HG03060 (cell line): ENCODE measurements around the gene TNFSF8.

Experiments used
- ATAC-seq: cut with Tn5 transposase; IDR thresholded peaks from one replicate; pipeline ENCODE4 v1.9.1; 2021; ENCODE audit warnings: low read depth, moderate number of reproducible peaks; ENCODE audit not compliant: unreplicated experiment

Gene TNFSF8, protein sequence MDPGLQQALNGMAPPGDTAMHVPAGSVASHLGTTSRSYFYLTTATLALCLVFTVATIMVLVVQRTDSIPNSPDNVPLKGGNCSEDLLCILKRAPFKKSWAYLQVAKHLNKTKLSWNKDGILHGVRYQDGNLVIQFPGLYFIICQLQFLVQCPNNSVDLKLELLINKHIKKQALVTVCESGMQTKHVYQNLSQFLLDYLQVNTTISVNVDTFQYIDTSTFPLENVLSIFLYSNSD

DNA sequence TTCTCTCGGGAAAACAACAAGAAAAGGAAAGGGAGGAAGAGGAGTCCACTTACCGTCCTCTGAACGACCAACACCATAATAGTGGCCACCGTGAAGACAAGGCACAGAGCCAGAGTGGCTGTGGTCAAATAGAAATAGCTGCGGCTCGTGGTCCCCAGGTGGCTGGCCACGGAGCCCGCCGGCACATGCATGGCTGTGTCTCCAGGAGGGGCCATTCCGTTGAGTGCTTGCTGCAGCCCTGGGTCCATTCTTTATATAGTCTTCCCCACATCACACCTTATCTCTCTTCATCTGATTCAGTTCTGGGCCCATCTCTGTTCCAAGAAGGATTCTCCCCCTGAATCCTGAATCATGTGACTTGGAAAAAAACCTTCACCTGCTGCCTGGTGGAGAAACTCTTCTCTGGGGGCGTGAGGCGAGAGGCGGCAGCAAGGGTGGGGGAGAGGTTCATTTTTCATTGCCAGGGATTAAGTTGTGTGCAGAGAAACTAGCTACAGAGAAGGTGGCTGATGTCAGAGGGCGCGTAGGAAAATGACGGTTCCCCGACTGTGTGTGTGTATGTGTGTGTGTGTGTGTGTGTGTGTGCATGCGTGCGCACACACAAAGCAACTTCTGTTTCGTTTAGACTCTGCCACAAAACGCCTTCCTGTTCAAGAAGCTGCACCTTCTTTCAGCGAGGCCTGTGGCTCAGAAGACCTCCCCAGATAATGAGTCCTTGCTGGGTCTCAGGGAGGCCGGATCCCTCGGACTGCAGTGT lies at the start of gene TNFSF8:
TSS of gene TNFSF8 (minus strand) at position 536 of the 757 bp plus-strand sequence. CDS start at position 248, 288 bp downstream.
- ATAC-seq: no peak

DNA sequence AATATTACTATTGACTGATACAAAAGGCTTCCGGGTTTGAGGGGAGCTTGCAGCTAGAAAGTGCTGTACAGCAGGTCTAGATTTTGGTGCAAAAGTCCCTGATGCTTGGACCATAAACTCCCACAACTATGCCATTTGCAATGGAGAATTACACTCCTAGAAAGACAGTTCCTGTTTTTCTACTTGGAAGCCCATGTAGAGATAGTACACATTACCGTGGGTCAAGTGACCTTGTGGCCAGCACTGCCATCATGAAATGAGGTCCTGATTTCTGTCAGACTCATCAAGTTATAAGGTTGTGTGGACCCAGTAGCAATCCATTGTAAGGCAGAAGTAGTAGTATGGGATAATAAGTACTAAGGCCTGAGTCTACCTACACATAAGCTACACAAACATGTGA lies 42.8 kb upstream of the TNFSF8 start:
- ATAC-seq: no peak

DNA sequence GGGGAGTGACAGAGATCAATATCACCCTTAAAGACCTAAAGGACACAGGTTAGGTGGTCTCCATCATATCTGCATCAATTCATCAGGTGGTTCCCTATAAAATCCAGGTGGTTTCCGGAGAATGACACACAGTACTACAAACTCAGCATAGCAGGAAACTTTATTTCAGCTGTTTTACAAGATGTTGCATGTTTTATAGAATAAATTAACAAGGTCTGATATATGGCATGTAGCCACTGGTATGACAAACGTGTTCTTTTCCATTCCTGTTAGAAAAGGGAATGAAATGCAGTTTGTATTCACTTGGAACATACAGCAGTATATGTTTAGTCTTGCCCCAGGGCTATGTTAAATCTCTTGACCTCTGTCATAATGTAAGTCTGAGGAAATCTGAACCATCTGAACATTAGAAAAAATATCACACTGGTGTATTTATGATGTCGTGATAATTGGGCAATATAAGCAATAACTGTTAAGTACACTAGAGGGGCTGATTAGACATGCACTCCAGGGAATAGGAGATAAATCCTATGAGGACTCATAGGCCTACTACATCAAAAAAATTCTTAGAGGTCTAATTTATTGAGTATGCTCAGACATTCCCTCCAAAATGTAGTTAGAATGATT lies 42.2 kb upstream of the TNFSF8 start:
- ATAC-seq: no peak

DNA sequence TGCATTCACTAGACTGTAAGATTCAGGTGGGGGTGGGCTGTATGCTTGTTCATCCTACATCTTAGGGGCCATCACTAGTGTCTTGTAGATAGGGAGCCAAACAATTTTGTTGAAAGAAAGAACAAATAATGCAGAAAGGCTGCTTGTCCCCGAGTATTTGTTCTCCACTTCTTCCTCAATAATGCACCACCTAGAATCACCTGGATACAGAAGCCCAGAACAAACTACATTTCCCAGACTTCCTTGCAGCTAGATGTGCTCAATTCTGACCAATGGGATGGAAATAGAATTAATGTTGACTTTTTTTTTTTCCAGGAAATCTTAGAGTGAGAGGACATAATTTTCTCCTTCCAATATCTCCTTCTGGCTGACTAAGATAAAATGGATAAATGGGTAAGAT lies 38.9 kb upstream of the TNFSF8 start:
- no peak for ATAC-seq

DNA sequence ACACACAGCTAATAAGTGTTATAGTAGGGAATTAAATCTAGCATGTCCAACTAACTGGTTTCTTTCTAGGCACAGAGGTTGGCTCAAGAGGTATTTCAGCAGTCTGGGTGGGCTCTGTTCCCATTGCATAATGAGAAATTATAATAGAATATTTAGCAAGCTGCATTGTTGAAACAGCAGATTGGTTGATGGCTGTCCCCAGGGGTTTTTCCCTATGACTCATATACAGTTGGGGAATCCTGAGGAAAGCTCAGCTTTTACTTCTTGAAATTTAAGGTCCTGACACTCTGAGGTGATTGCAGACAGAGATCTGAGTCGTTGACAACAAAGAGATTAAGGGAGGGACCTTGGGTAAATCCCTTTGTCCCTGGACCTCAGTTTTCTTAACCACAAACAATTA lies 38.3 kb upstream of the TNFSF8 start:
- no peak for ATAC-seq

DNA sequence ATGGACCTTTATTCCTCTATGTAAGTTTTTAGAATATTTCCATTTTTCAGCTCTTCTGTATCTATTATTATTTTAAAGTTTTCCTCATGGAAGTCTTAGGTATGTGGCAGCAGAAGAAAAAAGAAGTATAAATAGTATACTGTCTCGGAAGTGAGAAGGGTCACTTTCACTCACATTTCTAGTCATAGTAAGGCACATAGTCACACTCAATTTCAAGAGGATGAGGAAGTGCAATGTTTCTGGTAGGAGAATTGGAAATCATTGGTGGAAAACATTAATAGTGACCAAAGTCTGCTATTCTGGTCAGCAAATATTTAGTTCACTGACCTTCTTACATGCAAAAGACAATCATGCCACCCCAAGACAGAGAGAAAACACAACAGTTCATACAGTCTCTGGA lies 35.2 kb upstream of the TNFSF8 start:
- no peak for ATAC-seq

DNA sequence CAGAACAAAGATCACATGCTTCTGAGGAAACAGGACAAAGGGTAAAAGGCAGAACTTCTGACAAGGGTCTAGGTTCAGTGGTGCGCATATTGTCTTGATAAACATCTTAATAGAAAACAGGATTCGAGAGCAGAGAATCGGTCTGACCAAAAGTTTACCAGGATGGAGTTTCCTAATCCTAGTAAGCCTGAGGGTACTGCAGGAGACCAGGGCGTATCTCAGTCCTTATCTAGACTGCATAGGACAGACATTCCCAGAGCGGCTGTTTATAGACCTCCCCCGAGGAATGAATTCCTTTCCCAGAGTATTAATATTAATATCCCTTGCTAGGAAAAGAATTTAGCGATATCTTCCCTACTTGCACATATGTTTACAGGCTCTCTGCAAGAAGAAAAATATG lies 32.4 kb upstream of the TNFSF8 start:
- no peak for ATAC-seq

DNA sequence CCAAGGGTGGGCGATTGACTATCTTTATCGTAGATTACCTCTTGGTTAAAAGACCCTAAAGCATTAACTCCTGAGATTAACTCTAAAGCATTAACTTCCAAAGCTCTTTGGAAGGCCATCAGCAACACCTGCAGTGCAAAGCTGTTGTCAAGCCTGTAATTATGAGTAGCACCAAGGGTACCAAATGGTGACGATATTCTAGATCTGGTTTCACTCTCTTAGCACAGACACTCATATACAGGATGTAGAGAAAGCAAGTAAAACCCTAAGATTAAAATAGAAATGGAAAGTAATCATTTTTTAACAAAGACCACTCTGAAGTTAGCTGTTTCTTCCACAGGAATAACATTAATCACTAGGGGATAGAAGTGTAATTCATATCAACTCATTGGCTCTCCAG lies 29.9 kb upstream of the TNFSF8 start:
- no peak for ATAC-seq

DNA sequence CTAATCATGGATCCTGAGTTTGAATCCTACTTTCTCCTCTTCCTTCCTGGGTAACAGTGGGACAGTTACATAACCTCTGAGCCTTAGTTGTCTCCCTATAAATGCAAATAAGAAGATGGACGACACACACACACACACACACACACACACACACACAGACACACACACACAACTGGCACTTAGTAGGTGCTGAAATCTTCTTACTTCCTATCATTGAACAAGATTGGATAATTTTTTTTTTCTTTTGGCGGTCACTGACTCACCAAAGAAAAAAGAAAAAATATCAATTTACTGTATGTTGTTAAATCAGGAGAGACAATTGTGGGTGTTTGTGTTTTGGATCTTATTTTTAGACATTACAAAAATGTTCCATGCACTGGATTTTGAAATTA lies 28.4 kb upstream of the TNFSF8 start:
- no peak for ATAC-seq

DNA sequence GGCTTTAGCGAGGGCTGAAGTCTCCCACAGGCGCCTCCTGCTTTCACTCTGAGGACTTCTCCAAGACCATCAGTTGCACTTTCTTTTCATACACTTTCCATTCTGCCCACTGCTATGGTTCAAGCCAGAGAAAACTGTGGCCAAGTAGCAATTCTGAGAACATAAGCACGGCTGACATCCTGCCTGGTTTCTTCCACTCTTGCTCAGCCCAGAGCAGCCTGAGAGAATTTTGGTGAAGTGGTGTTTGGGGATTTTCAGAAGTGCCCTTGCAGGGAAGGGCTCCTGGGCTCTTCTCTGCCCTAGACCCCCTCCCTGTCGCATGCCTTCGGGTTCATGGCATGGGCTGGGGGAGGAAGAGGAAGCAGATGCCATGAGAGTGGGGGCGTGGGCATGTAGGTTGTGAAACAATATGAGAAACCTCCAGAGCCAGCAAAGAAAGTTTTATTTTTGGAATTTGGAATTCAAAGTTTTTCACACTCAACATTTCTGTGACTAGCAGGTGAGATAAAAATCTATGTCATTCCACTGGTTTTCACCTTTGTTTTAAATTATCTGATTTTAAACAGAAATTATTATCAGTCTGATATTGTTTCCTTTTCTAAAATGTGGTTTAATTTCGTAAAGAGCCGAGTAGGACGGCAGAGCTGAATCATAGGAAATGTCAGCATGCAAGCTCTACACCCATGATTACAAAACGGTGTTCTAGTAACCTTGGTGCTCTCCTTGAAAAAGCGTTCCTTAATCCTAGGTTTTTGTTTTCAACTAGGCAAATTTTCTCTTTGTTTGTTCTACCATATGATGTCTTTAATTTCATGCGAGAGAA lies 27.8 kb upstream of the TNFSF8 start:
- ATAC-seq: no peak

DNA sequence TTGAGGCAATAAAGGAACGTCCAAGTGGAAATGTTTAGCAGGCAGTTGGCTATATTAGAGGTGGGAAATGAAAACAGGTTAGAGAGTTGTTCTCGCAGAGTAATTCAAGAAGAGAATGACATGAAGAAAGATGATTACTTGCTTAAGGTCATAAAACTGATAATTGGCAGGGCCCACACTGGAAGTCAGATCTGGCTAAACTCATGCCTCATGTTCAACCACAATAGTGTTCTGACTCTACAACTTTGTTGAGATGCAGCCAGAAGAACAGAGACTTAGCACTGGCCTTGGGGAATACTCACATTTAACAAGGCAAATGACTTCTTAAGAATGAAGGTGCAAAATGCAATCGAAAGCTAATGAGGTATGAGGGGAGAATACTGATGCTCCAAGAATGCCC lies 27.2 kb upstream of the TNFSF8 start:
- ATAC-seq: no peak

DNA sequence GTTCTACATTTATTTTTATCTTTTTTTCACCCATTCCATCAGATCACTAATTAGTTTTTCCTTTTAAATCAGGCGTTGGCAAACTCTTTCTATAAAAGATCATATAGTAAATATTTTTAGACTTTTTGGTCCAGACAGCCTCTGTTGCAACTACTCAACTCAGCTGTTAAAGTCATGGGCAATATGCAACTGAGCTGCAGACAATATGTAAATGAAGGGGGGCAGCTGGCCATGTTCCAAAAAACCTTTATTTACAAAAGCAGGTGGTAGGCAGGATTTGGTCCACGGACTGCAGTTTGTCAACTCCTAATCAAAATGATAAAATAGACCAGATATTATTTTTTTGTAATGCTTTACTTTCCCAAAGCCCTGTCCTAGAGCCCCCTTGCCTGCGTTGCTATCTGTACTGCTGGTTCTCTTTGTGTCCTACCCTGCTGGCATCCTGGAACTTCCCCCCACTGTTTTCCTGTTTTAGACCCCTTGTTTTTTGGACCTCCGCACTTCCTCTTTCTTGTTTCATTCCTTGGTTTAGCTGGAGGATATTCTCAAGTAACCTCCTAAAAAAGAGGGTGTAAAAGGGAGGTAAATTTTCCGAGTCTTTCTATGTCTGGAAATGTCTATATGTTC lies 24.7 kb upstream of the TNFSF8 start:
- ATAC-seq: no peak

DNA sequence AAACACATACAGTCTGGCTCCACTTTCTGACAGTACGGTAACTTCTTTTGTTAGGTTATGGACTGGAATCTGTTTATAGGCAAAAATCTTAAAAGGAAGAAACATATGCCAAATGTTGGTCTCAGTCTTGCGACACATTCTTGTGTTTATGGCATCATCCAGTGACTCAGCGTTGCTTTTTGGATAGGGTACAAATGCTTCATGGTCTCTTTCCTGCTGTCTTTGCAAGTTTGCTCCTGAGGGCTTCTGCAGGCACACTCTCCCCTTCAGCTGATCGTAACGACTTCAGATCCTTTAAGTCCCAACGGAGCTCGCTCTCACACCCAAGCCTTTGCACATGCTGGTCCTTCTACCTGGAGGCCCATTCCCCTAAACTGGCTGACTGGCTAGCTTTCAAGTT lies 23.6 kb upstream of the TNFSF8 start:
- no peak for ATAC-seq

DNA sequence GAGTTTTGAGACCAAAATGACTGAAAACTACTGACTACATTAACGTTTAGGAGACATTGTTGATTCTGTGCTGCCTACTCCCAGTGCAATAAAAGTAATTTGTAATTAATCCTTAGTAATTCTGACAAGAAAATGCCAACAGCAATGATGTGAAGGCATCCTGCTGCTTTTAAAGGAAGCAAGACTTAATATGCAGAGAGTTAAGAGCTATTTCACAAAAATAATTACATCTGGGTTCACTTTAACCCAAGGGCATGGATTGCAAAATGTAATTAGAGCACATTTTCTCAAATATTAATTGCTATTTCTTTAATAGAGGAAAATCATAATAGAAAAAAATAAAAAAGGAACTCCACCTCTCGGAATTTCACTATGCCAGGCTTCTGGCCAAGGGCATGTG lies 22.7 kb upstream of the TNFSF8 start:
- no peak for ATAC-seq

DNA sequence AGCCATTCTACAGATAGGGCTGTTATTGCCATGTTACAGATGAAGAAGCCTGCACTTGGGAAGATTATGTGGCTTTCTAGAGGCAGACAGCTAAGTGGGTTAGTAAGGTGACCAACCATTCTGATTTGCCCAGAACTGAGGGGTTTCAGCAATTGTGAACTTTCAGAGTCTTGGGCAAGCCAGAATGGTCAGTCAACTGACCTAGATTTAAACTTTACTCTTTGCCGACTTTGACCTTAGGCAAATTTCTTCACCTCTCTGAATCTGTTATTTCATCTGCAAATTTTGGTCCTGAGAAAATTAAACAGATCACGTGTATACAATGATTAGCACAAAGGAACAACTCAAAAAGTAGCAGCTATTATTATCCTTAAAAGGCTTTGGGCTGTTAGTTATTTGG lies 20.4 kb upstream of the TNFSF8 start:
- ATAC-seq: no peak

DNA sequence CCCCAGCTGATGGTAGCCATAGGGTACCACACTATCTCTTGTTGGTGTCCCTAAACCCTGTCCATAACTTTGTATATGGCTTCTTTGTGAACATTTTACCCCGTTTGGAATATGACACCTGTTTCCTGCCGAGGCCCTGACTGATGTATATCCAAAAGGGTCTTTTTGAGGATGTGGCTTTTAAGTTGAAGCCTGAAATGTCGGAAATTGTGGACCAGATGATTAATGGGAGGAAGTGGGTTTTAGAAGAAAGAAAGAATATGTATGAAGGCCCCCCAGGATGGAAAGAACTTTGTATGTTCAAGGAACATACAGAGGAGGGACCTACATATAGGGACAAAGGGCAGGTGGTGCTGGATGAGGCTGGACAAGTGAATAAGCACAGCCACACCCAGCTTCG lies 16.7 kb upstream of the TNFSF8 start:
- no peak for ATAC-seq

DNA sequence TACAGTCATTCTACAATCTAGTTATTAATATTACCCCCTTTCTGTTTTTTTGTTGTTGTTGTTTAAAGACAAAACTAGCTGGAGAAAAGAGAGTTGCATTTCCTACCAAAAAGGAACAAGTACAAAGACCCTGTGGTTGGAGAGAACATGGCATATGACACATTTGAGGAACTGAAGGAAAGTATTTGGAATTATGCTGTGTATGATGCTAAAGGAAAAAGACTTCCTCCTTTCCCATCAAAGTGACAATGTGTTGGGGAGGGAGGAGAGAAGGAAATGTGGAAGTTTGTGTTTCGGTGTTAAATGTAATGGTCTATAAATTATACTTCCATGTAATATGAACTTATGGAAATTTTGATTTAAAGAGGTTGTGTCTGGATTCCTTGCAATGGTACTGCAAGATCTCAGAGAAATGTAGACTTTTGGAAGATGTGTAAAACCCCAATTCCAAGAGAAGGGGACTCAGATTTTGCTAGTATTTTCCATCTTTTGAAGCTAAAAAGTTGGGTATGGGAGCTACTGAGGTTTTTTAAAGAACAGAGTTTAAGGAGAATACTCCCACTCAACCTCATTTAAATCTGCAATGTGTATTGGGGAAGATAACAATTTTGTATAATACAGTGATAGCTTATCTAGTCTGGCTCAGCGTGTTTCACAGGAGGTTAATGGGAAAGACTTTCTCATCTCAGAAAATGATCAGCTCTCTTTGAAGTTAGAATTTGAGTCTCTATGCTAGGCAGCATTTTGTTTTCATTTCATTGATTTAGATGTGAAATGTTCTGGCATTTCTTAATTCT lies 15.4 kb upstream of the TNFSF8 start:
- ATAC-seq: no peak

DNA sequence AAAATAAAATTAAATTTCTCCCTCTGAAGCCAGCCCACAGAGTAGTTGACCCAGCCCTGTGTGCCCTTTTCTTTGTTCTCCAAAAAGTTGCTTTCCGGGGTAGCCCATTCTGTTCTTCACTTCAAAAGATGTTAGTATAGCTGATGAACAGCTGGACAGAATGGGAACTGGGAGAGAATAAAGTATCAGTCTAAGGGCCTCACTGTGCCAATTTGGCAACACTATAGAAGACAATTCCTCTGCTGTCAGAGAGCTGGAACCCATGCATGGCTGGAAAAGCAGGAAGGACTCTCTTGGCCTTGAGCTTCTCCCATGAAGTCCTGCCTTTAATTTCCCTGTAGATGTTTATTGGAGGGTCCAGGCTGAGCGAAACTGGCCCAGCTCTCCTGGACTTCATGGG lies 11.0 kb upstream of the TNFSF8 start:
- ATAC-seq: no peak

DNA sequence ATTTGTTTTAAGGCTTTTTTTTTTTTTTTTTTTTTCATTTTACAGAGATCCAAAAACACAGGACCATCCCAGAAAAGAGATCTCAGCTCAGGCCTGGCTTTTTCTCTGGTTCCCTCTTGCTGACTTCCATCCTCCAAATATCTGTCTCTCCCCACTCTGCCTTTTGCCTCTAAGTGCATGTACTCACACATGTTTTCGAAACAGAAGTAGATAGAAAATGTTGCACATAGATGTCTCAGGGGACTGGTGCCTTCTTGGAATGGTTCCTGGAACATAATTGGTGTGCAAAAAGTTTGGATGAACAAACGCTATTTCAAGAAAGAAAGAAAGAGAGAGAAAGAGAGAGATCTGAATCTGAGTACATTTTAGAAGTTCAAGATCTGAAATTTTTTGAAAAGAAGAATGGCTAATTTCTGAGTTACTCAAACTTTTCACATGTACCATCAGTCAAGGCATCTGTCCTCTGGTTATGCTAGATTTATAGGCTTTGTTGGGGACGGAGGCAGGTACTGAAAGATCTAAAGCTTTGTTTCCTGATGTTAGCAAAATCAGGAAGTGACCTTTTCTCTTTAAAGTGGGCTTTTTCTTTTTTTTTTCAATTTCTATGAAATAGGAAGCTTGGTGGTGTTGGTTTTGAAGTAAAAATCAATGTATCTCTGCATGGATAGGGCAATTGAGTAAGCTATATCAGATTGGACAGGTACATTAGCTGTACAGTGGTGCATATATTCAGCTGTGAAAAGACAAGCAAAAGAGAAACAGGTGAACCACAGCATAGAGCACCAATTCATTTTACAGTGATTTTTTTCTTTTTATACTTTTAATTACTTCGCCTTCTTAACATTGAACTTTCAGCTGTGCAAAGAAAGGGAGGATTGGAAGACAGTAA lies 8.5 kb upstream of the TNFSF8 start:
- no peak for ATAC-seq
